GM23248 (cell line): ENCODE data around the gene ADAM29. TPM values are rescaled to one million over a fixed set of nuclear protein-coding genes. Genes with fewer than 3 reads are reported as not detected.
"Not testable (repeated sequence)": the region's sequence is repeated elsewhere in the genome, so short reads cannot be mapped to it uniquely, and the experiment has no call there.

Source experiments
- DNase-seq: peaks from one replicate; pipeline ENCODE4 v3.0.0-alpha.2; 2015
- H2AFZ ChIP-seq: fragments of 200-600 bp; sonication (generic); 2 replicates; pipeline ENCODE4 v1.6.1; 2016; ENCODE audit warnings: antibody characterized with exemption
- H3F3A ChIP-seq: fragments of 200-600 bp; sonication (generic); 2 replicates; pipeline ENCODE4 v1.6.1; 2016; ENCODE audit warnings: mild to moderate bottlenecking, antibody characterized with exemption, mixed run types; ENCODE audit not compliant: insufficient read depth
- H3K27ac ChIP-seq: fragments of 200-600 bp; sonication (generic); 2 replicates; pipeline ENCODE4 v1.5.1; 2016; ENCODE audit warnings: mild to moderate bottlenecking
- H3K27me3 ChIP-seq: fragments of 200-600 bp; sonication (generic); replicated peaks from 2 replicates; pipeline ENCODE4 v1.6.1; 2016; ENCODE audit warnings: mild to moderate bottlenecking; ENCODE audit not compliant: insufficient read depth
- H3K36me3 ChIP-seq: fragments of 200-600 bp; sonication (generic); 2 replicates; pipeline ENCODE4 v1.6.1; 2016; ENCODE audit warnings: low read depth, mild to moderate bottlenecking
- H3K4me1 ChIP-seq: fragments of 200-600 bp; sonication (generic); 2 replicates; pipeline ENCODE4 v1.6.1; 2016; ENCODE audit warnings: mild to moderate bottlenecking; ENCODE audit not compliant: insufficient read depth
- H3K4me2 ChIP-seq: fragments of 200-600 bp; sonication (generic); one replicate; pipeline ENCODE4 v1.6.1; 2016; ENCODE audit warnings: mild to moderate bottlenecking; ENCODE audit not compliant: unreplicated experiment
- H3K4me3 ChIP-seq: fragments of 200-600 bp; sonication (generic); 2 replicates; pipeline ENCODE4 v1.5.1; 2016; ENCODE audit warnings: mild to moderate bottlenecking
- H3K79me2 ChIP-seq: fragments of 200-600 bp; sonication (generic); 2 replicates; pipeline ENCODE4 v1.6.1; 2016; ENCODE audit warnings: mild to moderate bottlenecking; ENCODE audit not compliant: insufficient read depth
- H3K9ac ChIP-seq: fragments of 200-600 bp; sonication (generic); 2 replicates; pipeline ENCODE4 v1.6.1; 2016; ENCODE audit warnings: mild to moderate bottlenecking
- H3K9me2 ChIP-seq: fragments of 200-600 bp; sonication (generic); 2 replicates; pipeline ENCODE4 v1.6.1; 2016; ENCODE audit warnings: mixed run types, mild to moderate bottlenecking, moderate library complexity; ENCODE audit not compliant: insufficient read depth
- H3K9me3 ChIP-seq: fragments of 200-600 bp; sonication (generic); one replicate; pipeline ENCODE4 v1.6.1; 2017; ENCODE audit warnings: low read depth
- H4K20me1 ChIP-seq: fragments of 200-600 bp; sonication (generic); 2 replicates; pipeline ENCODE4 v1.6.0; 2016; ENCODE audit not compliant: insufficient read depth
- EZH2 ChIP-seq: fragments of 200-600 bp; sonication (generic); IDR thresholded peaks from 2 replicates; pipeline ENCODE4 v1.6.1; 2018; ENCODE audit warnings: antibody characterized with exemption, mild to moderate bottlenecking; ENCODE audit not compliant: insufficient read depth, poor library complexity, severe bottlenecking
- EZH2phosphoT487 ChIP-seq: fragments of 200-600 bp; sonication (generic); IDR thresholded peaks from 2 replicates; pipeline ENCODE4 v1.6.1; 2018; ENCODE audit warnings: antibody characterized with exemption, moderate library complexity, mild to moderate bottlenecking, low read depth; ENCODE audit not compliant: insufficient read depth
- WGBS, 2 experiments: methylation state at CpG; one replicate each; pipeline ENCODE4 v1.1.6; 2015 to 2017; ENCODE audit warnings: low lambda C conversion rate in 2 of 2, low coverage in 1 of 2; ENCODE audit errors: missing lambda C conversion rate in 2 of 2; 5-methylcytosine and 5-hydroxymethylcytosine counted together
- in situ Hi-C: fragments of 300-500 bp; cut with MboI; formaldehyde crosslinking; loops from 2 replicates; pipeline ENCODE4 v1.15.0; 2020
- polyA plus RNA-seq: library from polyadenylated mRNA; unstranded; fragments of >200 nt; fragmentation: Nextera tagmentation; extraction: Ambion mirVana; gene quantifications from 2 replicates; pipeline ENCODE4 v1.2.1, GENCODE V29; 2016
- total RNA-seq: library from RNA; depleted of rRNA; stranded (reverse); fragments of >200 nt; shearing (Covaris generic); gene quantifications from 2 replicates; pipeline ENCODE4 v1.2.3, GENCODE V29; 2014

Gene ADAM29
- total and polyA plus RNA-seq, 2 experiments from 2014 or later, result not detected

DNA sequence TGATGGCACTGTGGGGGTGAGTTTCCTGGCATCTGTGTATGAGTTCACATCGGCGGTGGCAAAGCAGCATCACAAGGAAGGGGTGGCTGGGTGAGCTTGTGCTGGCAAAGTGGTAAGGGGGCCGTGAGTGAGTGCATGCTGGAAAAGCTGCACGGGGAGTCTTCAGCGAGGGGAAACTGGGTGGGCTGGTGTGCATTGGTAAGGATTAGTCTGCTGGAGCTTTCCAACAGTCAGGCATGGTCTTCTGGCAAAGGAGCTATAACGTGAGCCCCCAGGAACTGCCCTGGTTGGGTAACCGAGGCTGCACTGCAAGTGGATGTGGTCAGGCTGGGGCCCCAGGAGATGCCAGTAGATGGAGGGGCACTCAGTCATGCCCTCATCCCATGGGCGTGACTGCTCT is 30.7 kb downstream of the ADAM29 start:
- in situ Hi-C loops, result no loop called here
- no peak for TF ChIP-seq EZH2phosphoT487
- Histone ChIP-seq H3F3A (no peaks in the 10 kb centered on the region), H3K4me1 (no peaks in the 10 kb centered on the region), H3K4me3 (no peak overlapping the region), H2AFZ (no peak overlapping the region), H3K9me2 (no peaks in the 10 kb centered on the region), H3K9me3 (no peaks in the 10 kb centered on the region), H3K4me2 (no peak overlapping the region), H3K36me3 (no peaks in the 10 kb centered on the region), H3K79me2 (no peaks in the 10 kb centered on the region), H4K20me1 (no peaks in the 10 kb centered on the region), H3K9ac (no peak overlapping the region), H3K27ac (no peak overlapping the region), H3K27me3 (no peaks in the 10 kb centered on the region)
- no peak for DNase-seq
- WGBS, 2 experiments, result 23 to 44% methylated on average over 8 of the region's 8 CpGs

DNA sequence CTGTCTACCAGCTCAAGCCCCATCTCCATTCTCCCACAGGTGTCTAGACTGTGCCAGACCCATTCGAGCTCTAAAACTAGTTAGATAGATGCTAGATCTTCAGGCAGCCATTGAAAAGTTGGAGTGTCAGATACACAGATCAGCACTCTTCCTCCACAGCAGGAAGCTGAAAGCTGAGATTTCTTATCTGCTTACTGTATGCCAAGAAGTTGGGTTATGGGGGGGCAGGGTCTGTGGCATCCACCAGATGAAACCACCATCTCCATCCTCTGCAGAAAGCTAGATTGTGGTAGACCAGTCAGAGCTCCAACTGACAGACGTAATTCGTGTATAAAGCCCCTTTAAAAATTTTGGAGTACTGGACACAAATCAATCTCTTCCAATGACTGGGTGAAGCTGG is 54.8 kb downstream of the ADAM29 start:
- WGBS, 2 experiments, result 21 to 24% methylated on average over 3 of the region's 3 CpGs

DNA sequence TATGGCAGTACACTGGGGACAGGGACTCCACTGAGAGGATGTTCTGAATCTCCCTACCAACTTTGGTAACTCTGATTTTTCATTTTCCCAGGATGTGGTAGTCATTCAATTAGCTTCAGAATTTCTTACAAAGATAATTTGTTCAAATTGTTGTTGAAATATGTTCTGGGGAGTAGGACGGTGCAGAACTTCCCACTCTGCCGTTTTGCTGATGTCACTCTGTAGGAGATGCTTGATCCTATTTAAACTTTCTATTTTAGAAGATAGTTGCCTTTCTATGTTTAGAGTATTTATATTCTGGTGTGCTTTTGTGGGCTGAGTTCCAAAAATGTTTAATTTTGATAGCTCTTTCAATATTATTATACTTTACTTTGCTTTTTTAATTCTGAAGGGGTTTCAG is 55.2 kb downstream of the ADAM29 start:
- no peaks in the 10 kb centered on the region for H4K20me1 ChIP-seq
- H3K9ac ChIP-seq, result no peak overlapping the region
- H3K4me2 ChIP-seq, result no peak overlapping the region
- H3K9me3 ChIP-seq, result no peaks in the 10 kb centered on the region
- H3K79me2 ChIP-seq, result no peaks in the 10 kb centered on the region
- DNase-seq, result no peak
- 7 to 12% methylated on average over 2 of the region's 2 CpGs for WGBS, 2 experiments
- no peak overlapping the region for H3K4me3 ChIP-seq
- no peak overlapping the region for H3K27ac ChIP-seq
- no peaks in the 10 kb centered on the region for H3K27me3 ChIP-seq
- H3K36me3 ChIP-seq, result no peaks in the 10 kb centered on the region
- TF ChIP-seq EZH2 (no peak), EZH2phosphoT487 (no peak)
- no peaks in the 10 kb centered on the region for H3K9me2 ChIP-seq
- H3K4me1 ChIP-seq, result no peaks in the 10 kb centered on the region
- in situ Hi-C loops, result no loop called here
- no peak overlapping the region for H2AFZ ChIP-seq
- H3F3A ChIP-seq, result no peaks in the 10 kb centered on the region

More for the DNA sequence above, 54.8 kb downstream of the ADAM29 start:
- Histone ChIP-seq H3K9me3 (no peaks in the 10 kb centered on the region), H4K20me1 (no peaks in the 10 kb centered on the region), H3K27ac (no peak overlapping the region), H3K9ac (no peak overlapping the region), H2AFZ (no peak overlapping the region), H3K4me3 (no peak overlapping the region), H3K27me3 (no peaks in the 10 kb centered on the region), H3K4me1 (no peaks in the 10 kb centered on the region), H3K36me3 (no peaks in the 10 kb centered on the region), H3K79me2 (no peaks in the 10 kb centered on the region), H3F3A (no peaks in the 10 kb centered on the region), H3K9me2 (no peaks in the 10 kb centered on the region), H3K4me2 (no peak overlapping the region)
- no peak for DNase-seq
- TF ChIP-seq EZH2phosphoT487, result no peak
- no peak for TF ChIP-seq EZH2
- in situ Hi-C loops, result no loop called here

DNA sequence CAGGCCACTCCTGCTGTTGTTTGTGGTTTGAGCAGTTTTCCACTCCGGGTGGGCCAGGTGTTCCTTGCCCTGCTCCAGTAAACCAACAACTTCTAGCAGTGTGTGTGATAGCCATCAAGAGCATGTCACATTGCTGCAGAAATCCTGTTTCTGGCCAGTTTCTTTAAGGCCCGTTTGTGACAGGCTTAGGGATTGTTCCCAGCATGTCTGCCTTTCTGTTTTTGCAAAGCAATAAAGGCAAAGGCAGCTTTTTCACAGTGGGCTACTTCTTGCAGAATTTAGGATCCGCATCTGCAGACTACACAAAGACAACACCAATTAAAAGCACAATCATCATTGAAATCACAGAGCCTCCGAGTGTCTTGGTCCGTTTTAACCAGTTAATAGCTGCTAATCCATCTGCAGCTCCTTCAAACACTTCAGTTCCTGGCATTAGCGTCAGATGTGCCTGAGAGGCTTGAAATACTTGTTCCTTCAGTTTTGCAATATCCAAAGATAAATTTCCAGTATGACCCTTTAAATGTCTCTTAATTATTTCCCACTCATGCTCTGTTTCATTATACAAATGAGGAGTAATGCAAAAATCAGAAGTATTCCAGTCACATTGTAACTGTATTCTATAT is 65.1 kb downstream of the ADAM29 start:
- H3K9ac ChIP-seq, result no peak overlapping the region
- no peaks in the 10 kb centered on the region for H3K9me2 ChIP-seq
- no peaks in the 10 kb centered on the region for H3F3A ChIP-seq
- H3K4me1 ChIP-seq, result no peaks in the 10 kb centered on the region
- in situ Hi-C loops, result no loop called here
- WGBS, 2 experiments, result 16 to 26% methylated on average over 6 of the region's 6 CpGs
- H2AFZ ChIP-seq, result no peak overlapping the region
- H3K79me2 ChIP-seq, result no peaks in the 10 kb centered on the region
- no peak overlapping the region for H3K27ac ChIP-seq
- DNase-seq, result no peak
- no peaks in the 10 kb centered on the region for H3K9me3 ChIP-seq
- TF ChIP-seq EZH2phosphoT487 (no peak), EZH2 (no peak)
- H3K4me2 ChIP-seq, result no peak overlapping the region
- no peaks in the 10 kb centered on the region for H4K20me1 ChIP-seq
- no peaks in the 10 kb centered on the region for H3K27me3 ChIP-seq
- H3K4me3 ChIP-seq, result no peak overlapping the region
- no peaks in the 10 kb centered on the region for H3K36me3 ChIP-seq

DNA sequence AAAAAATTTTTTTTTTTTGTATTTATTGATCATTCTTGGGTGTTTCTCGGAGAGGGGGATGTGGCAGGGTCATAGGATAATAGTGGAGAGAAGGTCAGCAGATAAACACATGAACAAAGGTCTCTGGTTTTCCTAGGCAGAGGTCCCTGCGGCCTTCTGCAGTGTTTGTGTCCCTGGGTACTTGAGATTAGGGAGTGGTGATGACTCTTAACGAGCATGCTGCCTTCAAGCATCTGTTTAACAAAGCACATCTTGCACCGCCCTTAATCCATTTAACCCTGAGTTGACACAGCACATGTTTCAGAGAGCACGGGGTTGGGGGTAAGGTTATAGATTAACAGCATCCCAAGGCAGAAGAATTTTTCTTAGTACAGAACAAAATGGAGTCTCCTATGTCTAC is 65.7 kb downstream of the ADAM29 start:
- in situ Hi-C loops, DNase-seq, H3K27me3 ChIP-seq, H2AFZ ChIP-seq, H3K9me3 ChIP-seq, H3K79me2 ChIP-seq, H4K20me1 ChIP-seq, H3K4me3 ChIP-seq, H3K36me3 ChIP-seq, H3K9ac ChIP-seq, H3K4me2 ChIP-seq, H3K27ac ChIP-seq, H3K4me1 ChIP-seq, H3F3A ChIP-seq, H3K9me2 ChIP-seq: not testable (repeated sequence)
- 0 to 8% methylated on average over 1 of the region's 5 CpGs for WGBS, 2 experiments
